Measurements from ENCODE around the gene UBE3A. TPM values are rescaled to one million over a fixed set of nuclear protein-coding genes. Genes with fewer than 3 reads are reported as not detected.
A peak's percentile ranks its signal among the peaks of the same experiment; 100 is the strongest.

The UBE3A gene
- total RNA-seq, 2 donors from 2014 or later = 92.2 to 101 TPM

DNA sequence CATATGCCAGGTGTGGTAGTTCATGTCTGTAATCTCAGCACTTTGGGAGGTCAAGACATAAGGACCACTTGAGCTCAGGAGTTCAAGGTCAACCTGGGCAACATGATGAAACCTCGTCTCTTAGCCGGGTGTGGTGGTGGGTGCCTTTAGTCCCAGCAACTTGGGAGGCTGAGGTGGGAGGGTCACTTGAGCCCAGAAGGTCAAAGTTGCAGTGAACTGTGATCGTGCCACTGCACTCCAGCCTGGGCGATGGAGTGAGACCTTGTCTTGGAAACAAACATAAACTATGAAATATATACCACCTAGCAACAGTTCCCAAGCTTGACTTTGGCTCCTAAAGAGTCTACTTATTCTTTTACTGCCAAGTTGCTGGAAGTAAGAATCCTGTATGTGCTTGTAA is 30.9 kb downstream of the UBE3A start:
- Histone ChIP-seq H3K27ac (ENCODE audit: low read depth, low read length) (no peak overlapping the region), H3K9me3 (ENCODE audit: control insufficient read depth, low read length) (no peaks in the 10 kb centered on the region), H3K36me3 (ENCODE audit: control insufficient read depth, insufficient read depth, low read length) (peaks cover 44% of the 10 kb centered on the region), H3K4me3 (ENCODE audit: low read length) (no peak overlapping the region), H3K9ac (ENCODE audit: extremely low read depth, low read length, poor library complexity, severe bottlenecking) (no peak overlapping the region), H3K4me1 (ENCODE audit: control insufficient read depth, insufficient read depth, low read length) (no peaks in the 10 kb centered on the region), H3K27me3 (ENCODE audit: control insufficient read depth, insufficient read depth, low read length, poor library complexity, severe bottlenecking) (no peaks in the 10 kb centered on the region)
- H3K4me1 Mint-ChIP-seq = peaks cover 10% of the 10 kb centered on the region
- no peaks in the 10 kb centered on the region for H3K9me3 Mint-ChIP-seq
- H3K36me3 Mint-ChIP-seq (ENCODE audit: low read depth) = peaks cover 24% of the 10 kb centered on the region
- 82 to 95% methylated on average over 4 of the region's 4 CpGs for WGBS, 2 experiments (ENCODE audit: insufficient coverage in 1 of 2, insufficient read length in 1 of 2)
- H3K27ac Mint-ChIP-seq = no peak overlapping the region
- no peaks in the 10 kb centered on the region for H3K27me3 Mint-ChIP-seq (ENCODE audit: insufficient read depth)
- DNase-seq = no peak
- H3K4me3 Mint-ChIP-seq = no peak overlapping the region
- TF ChIP-seq, protein P1, sequence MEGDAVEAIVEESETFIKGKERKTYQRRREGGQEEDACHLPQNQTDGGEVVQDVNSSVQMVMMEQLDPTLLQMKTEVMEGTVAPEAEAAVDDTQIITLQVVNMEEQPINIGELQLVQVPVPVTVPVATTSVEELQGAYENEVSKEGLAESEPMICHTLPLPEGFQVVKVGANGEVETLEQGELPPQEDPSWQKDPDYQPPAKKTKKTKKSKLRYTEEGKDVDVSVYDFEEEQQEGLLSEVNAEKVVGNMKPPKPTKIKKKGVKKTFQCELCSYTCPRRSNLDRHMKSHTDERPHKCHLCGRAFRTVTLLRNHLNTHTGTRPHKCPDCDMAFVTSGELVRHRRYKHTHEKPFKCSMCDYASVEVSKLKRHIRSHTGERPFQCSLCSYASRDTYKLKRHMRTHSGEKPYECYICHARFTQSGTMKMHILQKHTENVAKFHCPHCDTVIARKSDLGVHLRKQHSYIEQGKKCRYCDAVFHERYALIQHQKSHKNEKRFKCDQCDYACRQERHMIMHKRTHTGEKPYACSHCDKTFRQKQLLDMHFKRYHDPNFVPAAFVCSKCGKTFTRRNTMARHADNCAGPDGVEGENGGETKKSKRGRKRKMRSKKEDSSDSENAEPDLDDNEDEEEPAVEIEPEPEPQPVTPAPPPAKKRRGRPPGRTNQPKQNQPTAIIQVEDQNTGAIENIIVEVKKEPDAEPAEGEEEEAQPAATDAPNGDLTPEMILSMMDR (conservative IDR thresholded peaks at IDR 0.05) = no peak

- Mint-ChIP-seq H3K36me3 (ENCODE audit: low read depth) (peaks cover 32% of the 10 kb centered on the region), H3K4me1 (peaks cover 10% of the 10 kb centered on the region), H3K27me3 (ENCODE audit: insufficient read depth) (no peaks in the 10 kb centered on the region), H3K4me3 (no peak overlapping the region), H3K27ac (peak overlapping the region; percentile 48), H3K9me3 (no peaks in the 10 kb centered on the region)
- Histone ChIP-seq H3K36me3 (ENCODE audit: control insufficient read depth, insufficient read depth, low read length) (peaks cover 55% of the 10 kb centered on the region), H3K27me3 (ENCODE audit: control insufficient read depth, insufficient read depth, low read length, poor library complexity, severe bottlenecking) (no peaks in the 10 kb centered on the region), H3K9me3 (ENCODE audit: control insufficient read depth, low read length) (no peaks in the 10 kb centered on the region), H3K4me3 (ENCODE audit: low read length) (no peak overlapping the region), H3K4me1 (ENCODE audit: control insufficient read depth, insufficient read depth, low read length) (no peaks in the 10 kb centered on the region), H3K27ac (ENCODE audit: low read depth, low read length) (no peak overlapping the region), H3K9ac (ENCODE audit: extremely low read depth, low read length, poor library complexity, severe bottlenecking) (no peak overlapping the region)
- WGBS, 2 experiments (ENCODE audit: insufficient coverage in 1 of 2, insufficient read length in 1 of 2) = 88 to 92% methylated on average over 1 of the region's 1 CpG
- DNase-seq = no peak
- TF ChIP-seq, protein P1 (conservative IDR thresholded peaks at IDR 0.05) = no peak
Observed at GRCh38 chr15:25406846-25407245, 32.0 kb downstream of the UBE3A start.

DNA sequence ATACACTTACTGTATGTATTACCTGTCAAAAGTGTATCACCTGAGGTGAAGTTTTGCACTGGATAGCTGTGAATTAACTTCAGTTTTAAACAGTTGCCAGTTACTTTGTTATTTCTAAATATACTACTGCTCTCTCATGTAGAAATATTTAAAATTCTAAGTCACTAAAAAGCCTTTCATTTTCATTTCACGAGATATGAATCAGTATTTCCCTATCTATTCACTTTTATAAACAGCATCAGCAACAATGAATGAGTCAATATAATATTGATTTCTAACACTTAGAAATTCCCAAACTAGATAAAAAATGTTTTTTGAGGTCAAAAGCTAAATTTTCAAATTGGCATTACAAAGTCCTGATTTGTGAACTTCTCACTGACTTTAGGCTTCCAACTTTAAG is 32.6 kb downstream of the UBE3A start:
- Mint-ChIP-seq H3K4me1 (peaks cover 10% of the 10 kb centered on the region), H3K36me3 (ENCODE audit: low read depth) (peaks cover 36% of the 10 kb centered on the region), H3K4me3 (no peak overlapping the region), H3K9me3 (no peaks in the 10 kb centered on the region), H3K27me3 (ENCODE audit: insufficient read depth) (no peaks in the 10 kb centered on the region), H3K27ac (peak overlapping the region; percentile 48)
- Histone ChIP-seq H3K4me1 (ENCODE audit: control insufficient read depth, insufficient read depth, low read length) (no peaks in the 10 kb centered on the region), H3K4me3 (ENCODE audit: low read length) (no peak overlapping the region), H3K9me3 (ENCODE audit: control insufficient read depth, low read length) (no peaks in the 10 kb centered on the region), H3K9ac (ENCODE audit: extremely low read depth, low read length, poor library complexity, severe bottlenecking) (no peak overlapping the region), H3K27ac (ENCODE audit: low read depth, low read length) (no peak overlapping the region), H3K36me3 (ENCODE audit: control insufficient read depth, insufficient read depth, low read length) (peaks cover 61% of the 10 kb centered on the region), H3K27me3 (ENCODE audit: control insufficient read depth, insufficient read depth, low read length, poor library complexity, severe bottlenecking) (no peaks in the 10 kb centered on the region)
- 100% methylated on average over 1 of the region's 1 CpG; no CpG with 5 or more reads in 1 of the 2 experiments for WGBS, 2 experiments (ENCODE audit: insufficient coverage in 1 of 2, insufficient read length in 1 of 2)
- DNase-seq = no peak
- TF ChIP-seq, protein P1 (conservative IDR thresholded peaks at IDR 0.05) = no peak
